ENCODE measurements around the gene TNFRSF19. TPM values are rescaled to one million over a fixed set of nuclear protein-coding genes. Genes with fewer than 3 reads are reported as not detected.

The TNFRSF19 gene
- total RNA-seq, 2 experiments from 2014 or later: not detected

GRCh38 chr13:23690668-23691067 is 120.5 kb downstream of the TNFRSF19 start:
- no peak for DNase-seq (ENCODE audit: low spot score)
- Histone ChIP-seq H4K20me1 (ENCODE audit: insufficient read depth, low read length) (no peaks in the 10 kb centered on the region), H3K9me3 (ENCODE audit: low read length) (no peaks in the 10 kb centered on the region), H3K9me2 (ENCODE audit: insufficient read depth, low read length) (no peaks in the 10 kb centered on the region), H3K4me1 (ENCODE audit: insufficient read depth, low read length, poor library complexity, severe bottlenecking) (no peaks in the 10 kb centered on the region), H3K27ac (ENCODE audit: low read depth, low read length, poor library complexity, severe bottlenecking) (no peak overlapping the region), H2AFZ (ENCODE audit: low read length) (no peak overlapping the region), H3K4me3 (ENCODE audit: low read depth, low read length, poor library complexity, severe bottlenecking) (no peak overlapping the region), H3K36me3 (ENCODE audit: insufficient read depth, low read length) (no peaks in the 10 kb centered on the region), H3K4me2 (ENCODE audit: low read length) (no peak overlapping the region), H3K79me2 (ENCODE audit: insufficient read depth, low read depth, low read length) (no peaks in the 10 kb centered on the region)
- TF ChIP-seq CTCF (conservative IDR thresholded peaks at IDR 0.05; ENCODE audit: low read length) (no peak), EZH2phosphoT487 (IDR thresholded peaks at IDR 0.05; ENCODE audit: borderline replicate concordance, low read depth, low read length) (no peak)
- POLR2A ChIA-PET: no interaction called here
- CTCF ChIA-PET (ENCODE audit: unreplicated experiment): no interaction called here
- intact Hi-C loops (cut with micrococcal nuclease; ENCODE audit: unreplicated experiment): no loop called here
- BruUV-seq (replicated peaks): no TSS peak

GRCh38 chr13:23692816-23693215 is 122.6 kb downstream of the TNFRSF19 start:
- POLR2A ChIA-PET: interaction anchor here (0.6 kb wide), 1 partner anchor 334 kb away, joined by 3 read pairs; no protein-coding TSS in a partner anchor
- H3K9me3 ChIP-seq (ENCODE audit: low read length): no peaks in the 10 kb centered on the region
- TF ChIP-seq EZH2phosphoT487 (IDR thresholded peaks at IDR 0.05; ENCODE audit: borderline replicate concordance, low read depth, low read length) (no peak), CTCF (conservative IDR thresholded peaks at IDR 0.05; ENCODE audit: low read length) (no peak)
- no peaks in the 10 kb centered on the region for H3K4me1 ChIP-seq (ENCODE audit: insufficient read depth, low read length, poor library complexity, severe bottlenecking)
- no peak overlapping the region for H3K4me3 ChIP-seq (ENCODE audit: low read depth, low read length, poor library complexity, severe bottlenecking)
- no peaks in the 10 kb centered on the region for H4K20me1 ChIP-seq (ENCODE audit: insufficient read depth, low read length)
- no peaks in the 10 kb centered on the region for H3K36me3 ChIP-seq (ENCODE audit: insufficient read depth, low read length)
- H3K4me2 ChIP-seq (ENCODE audit: low read length): no peak overlapping the region
- intact Hi-C loops (cut with micrococcal nuclease; ENCODE audit: unreplicated experiment): no loop called here
- BruUV-seq (replicated peaks): no TSS peak
- no peak for DNase-seq (ENCODE audit: low spot score)
- H3K79me2 ChIP-seq (ENCODE audit: insufficient read depth, low read depth, low read length): no peaks in the 10 kb centered on the region
- no peak overlapping the region for H2AFZ ChIP-seq (ENCODE audit: low read length)
- CTCF ChIA-PET (ENCODE audit: unreplicated experiment): no interaction called here
- H3K27ac ChIP-seq (ENCODE audit: low read depth, low read length, poor library complexity, severe bottlenecking): no peak overlapping the region
- H3K9me2 ChIP-seq (ENCODE audit: insufficient read depth, low read length): no peaks in the 10 kb centered on the region

GRCh38 chr13:23695196-23695595 is 125.0 kb downstream of the TNFRSF19 start:
- TF ChIP-seq CTCF (conservative IDR thresholded peaks at IDR 0.05; ENCODE audit: low read length) (no peak), EZH2phosphoT487 (IDR thresholded peaks at IDR 0.05; ENCODE audit: borderline replicate concordance, low read depth, low read length) (no peak)
- CTCF ChIA-PET (ENCODE audit: unreplicated experiment): no interaction called here
- POLR2A ChIA-PET: no interaction called here
- Histone ChIP-seq H3K4me1 (ENCODE audit: insufficient read depth, low read length, poor library complexity, severe bottlenecking) (no peaks in the 10 kb centered on the region), H3K9me2 (ENCODE audit: insufficient read depth, low read length) (no peaks in the 10 kb centered on the region), H3K9me3 (ENCODE audit: low read length) (no peaks in the 10 kb centered on the region), H4K20me1 (ENCODE audit: insufficient read depth, low read length) (no peaks in the 10 kb centered on the region), H3K27ac (ENCODE audit: low read depth, low read length, poor library complexity, severe bottlenecking) (no peak overlapping the region), H3K4me2 (ENCODE audit: low read length) (no peak overlapping the region), H3K79me2 (ENCODE audit: insufficient read depth, low read depth, low read length) (no peaks in the 10 kb centered on the region), H2AFZ (ENCODE audit: low read length) (no peak overlapping the region), H3K4me3 (ENCODE audit: low read depth, low read length, poor library complexity, severe bottlenecking) (no peak overlapping the region), H3K36me3 (ENCODE audit: insufficient read depth, low read length) (no peaks in the 10 kb centered on the region)
- DNase-seq (ENCODE audit: low spot score): no peak
- intact Hi-C loops (cut with micrococcal nuclease; ENCODE audit: unreplicated experiment): no loop called here
- no TSS peak for BruUV-seq (replicated peaks)

Measured in OCI-LY7 (cell line).